SK-N-SH treated with all-trans-retinoic acid at 6 μM for 48 hours (cell line): ENCODE measurements around the gene PIKFYVE.
"Not testable (repeated sequence)": the region's sequence is repeated elsewhere in the genome, so short reads cannot be mapped to it uniquely, and the experiment has no call there.

ENCODE experiments used
- ATAC-seq: fragments of 200-7000 bp; cut with Tn5 transposase; 3 replicates; pipeline ENCODE4 v1.9.1; 2020; ENCODE audit warnings: mild to moderate bottlenecking, moderate library complexity
- ARNTL ChIP-seq: fragments of 450-650 bp; formaldehyde crosslinking; IDR thresholded peaks from 2 replicates; pipeline ENCODE4 v1.5.0; 2020; ENCODE audit warnings: low read depth, mild to moderate bottlenecking, moderate library complexity, borderline replicate concordance
- BACH2 ChIP-seq: fragments of 250-450 bp; sonication (Bioruptor Pico); IDR thresholded peaks from 2 replicates; pipeline ENCODE4 v1.9.0; 2021; ENCODE audit warnings: mild to moderate bottlenecking, borderline replicate concordance
- CSDC2 ChIP-seq: fragments of 250-450 bp; sonication (Bioruptor Pico); IDR thresholded peaks from 2 replicates; pipeline ENCODE4 v1.5.0; 2020; ENCODE audit warnings: mild to moderate bottlenecking, moderate library complexity
- ESRRG ChIP-seq: fragments of 250-450 bp; sonication (Bioruptor Pico); IDR thresholded peaks from 2 replicates; pipeline ENCODE4 v1.6.1; 2021; ENCODE audit warnings: mild to moderate bottlenecking
- GLIS3 ChIP-seq: fragments of 250-450 bp; sonication (Bioruptor Pico); IDR thresholded peaks from 2 replicates; pipeline ENCODE4 v1.5.0; 2020; ENCODE audit warnings: mild to moderate bottlenecking, moderate library complexity
- ISL1 ChIP-seq: fragments of 250-450 bp; sonication (Bioruptor Pico); IDR thresholded peaks from 2 replicates; pipeline ENCODE4 v2.1.2; 2022; ENCODE audit warnings: mild to moderate bottlenecking, moderate library complexity
- PPARA ChIP-seq: fragments of 250-450 bp; sonication (Bioruptor Pico); IDR thresholded peaks from 2 replicates; pipeline ENCODE4 v1.5.0; 2020; ENCODE audit warnings: mild to moderate bottlenecking, borderline replicate concordance
- TCF4 ChIP-seq: fragments of 250-450 bp; sonication (Bioruptor Pico); IDR thresholded peaks from 2 replicates; pipeline ENCODE4 v1.8.0; 2021; ENCODE audit warnings: mild to moderate bottlenecking, moderate library complexity, borderline replicate concordance
- TOX ChIP-seq: fragments of 250-450 bp; sonication (Bioruptor Pico); IDR thresholded peaks from 2 replicates; pipeline ENCODE4 v1.8.0; 2021; ENCODE audit warnings: mild to moderate bottlenecking, moderate library complexity, borderline replicate concordance
- ZC3H10 ChIP-seq: fragments of 250-450 bp; sonication (Bioruptor Pico); IDR thresholded peaks from 2 replicates; pipeline ENCODE4 v1.5.1; 2021; ENCODE audit warnings: mild to moderate bottlenecking, moderate library complexity
- ZFP3 ChIP-seq: fragments of 250-450 bp; sonication (Bioruptor Pico); IDR thresholded peaks from 2 replicates; pipeline ENCODE4 v1.5.0; 2020; ENCODE audit warnings: mild to moderate bottlenecking, moderate library complexity
- ZFP30 ChIP-seq: fragments of 450-650 bp; formaldehyde crosslinking; IDR thresholded peaks from 2 replicates; pipeline ENCODE4 v1.5.0; 2022; ENCODE audit warnings: mild to moderate bottlenecking, moderate library complexity
- ZNF565 ChIP-seq: fragments of 450-650 bp; formaldehyde crosslinking; conservative IDR thresholded peaks from 2 replicates; pipeline ENCODE4 v1.5.0; 2020; ENCODE audit warnings: low read depth, mild to moderate bottlenecking, moderate library complexity
- ZNF8 ChIP-seq: fragments of 450-650 bp; formaldehyde crosslinking; IDR thresholded peaks from 2 replicates; pipeline ENCODE4 v1.5.0; 2020; ENCODE audit warnings: mild to moderate bottlenecking, moderate library complexity
- TF ChIP-seq, protein P1 (sequence below): fragments of 250-450 bp; sonication (Bioruptor Pico); IDR thresholded peaks from 2 replicates; pipeline ENCODE4 v1.5.1; 2020; ENCODE audit warnings: low read depth, mild to moderate bottlenecking, moderate library complexity
- TF ChIP-seq, protein P2 (sequence below): fragments of 250-450 bp; sonication (Bioruptor Pico); IDR thresholded peaks from 2 replicates; pipeline ENCODE4 v1.5.1; 2021; ENCODE audit warnings: mild to moderate bottlenecking, moderate library complexity
- TF ChIP-seq, protein P3 (sequence below): fragments of 250-450 bp; sonication (Bioruptor Pico); IDR thresholded peaks from 2 replicates; pipeline ENCODE4 v1.5.0; 2020; ENCODE audit warnings: mild to moderate bottlenecking, moderate library complexity
- TF ChIP-seq, protein P4 (sequence below): fragments of 250-450 bp; sonication (Bioruptor Pico); IDR thresholded peaks from 2 replicates; pipeline ENCODE4 v1.8.0; 2021; ENCODE audit warnings: low read depth, mild to moderate bottlenecking, moderate library complexity, borderline replicate concordance
- TF ChIP-seq, protein P5 (sequence below): fragments of 250-450 bp; sonication (Bioruptor Pico); IDR thresholded peaks from 2 replicates; pipeline ENCODE4 v1.8.0; 2020; ENCODE audit warnings: mild to moderate bottlenecking, moderate library complexity, borderline replicate concordance

Gene PIKFYVE

DNA sequence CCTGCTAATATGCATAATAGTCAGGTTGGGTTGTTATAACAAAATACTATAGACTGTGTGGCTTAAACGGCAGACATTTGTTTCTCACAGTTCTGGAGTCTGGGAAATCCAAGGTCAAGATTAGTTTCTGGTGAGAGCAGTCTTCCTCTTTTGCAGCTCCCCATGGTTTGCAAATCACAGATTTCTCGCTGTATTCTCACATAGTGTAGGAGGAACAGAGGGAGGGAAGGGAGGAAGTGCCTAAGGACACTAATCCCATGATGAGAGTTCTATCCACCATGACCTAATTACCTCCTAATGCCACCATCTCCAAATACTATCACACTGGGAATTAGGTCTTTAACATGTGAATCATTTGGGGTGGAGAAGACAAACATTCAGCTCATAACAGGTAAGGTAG is 120.5 kb downstream of the PIKFYVE start:
- TF ChIP-seq TOX (no peak), TCF4 (CRISPR knock-in tag) (no peak), ESRRG (CRISPR knock-in tag) (no peak), BACH2 (CRISPR knock-in tag) (no peak), GLIS3 (CRISPR knock-in tag) (no peak), ZNF8 (CRISPR knock-in tag) (no peak), ARNTL (no peak), CSDC2 (no peak), ZFP3 (no peak), ZC3H10 (CRISPR knock-in tag) (no peak), ZFP30 (CRISPR knock-in tag) (no peak), PPARA (CRISPR knock-in tag) (no peak), ISL1 (CRISPR knock-in tag) (no peak)
- TF ChIP-seq, protein P1, sequence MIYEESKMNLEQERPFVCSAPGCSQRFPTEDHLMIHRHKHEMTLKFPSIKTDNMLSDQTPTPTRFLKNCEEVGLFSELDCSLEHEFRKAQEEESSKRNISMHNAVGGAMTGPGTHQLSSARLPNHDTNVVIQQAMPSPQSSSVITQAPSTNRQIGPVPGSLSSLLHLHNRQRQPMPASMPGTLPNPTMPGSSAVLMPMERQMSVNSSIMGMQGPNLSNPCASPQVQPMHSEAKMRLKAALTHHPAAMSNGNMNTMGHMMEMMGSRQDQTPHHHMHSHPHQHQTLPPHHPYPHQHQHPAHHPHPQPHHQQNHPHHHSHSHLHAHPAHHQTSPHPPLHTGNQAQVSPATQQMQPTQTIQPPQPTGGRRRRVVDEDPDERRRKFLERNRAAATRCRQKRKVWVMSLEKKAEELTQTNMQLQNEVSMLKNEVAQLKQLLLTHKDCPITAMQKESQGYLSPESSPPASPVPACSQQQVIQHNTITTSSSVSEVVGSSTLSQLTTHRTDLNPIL (CRISPR knock-in tag): no peak
- TF ChIP-seq, protein P2, sequence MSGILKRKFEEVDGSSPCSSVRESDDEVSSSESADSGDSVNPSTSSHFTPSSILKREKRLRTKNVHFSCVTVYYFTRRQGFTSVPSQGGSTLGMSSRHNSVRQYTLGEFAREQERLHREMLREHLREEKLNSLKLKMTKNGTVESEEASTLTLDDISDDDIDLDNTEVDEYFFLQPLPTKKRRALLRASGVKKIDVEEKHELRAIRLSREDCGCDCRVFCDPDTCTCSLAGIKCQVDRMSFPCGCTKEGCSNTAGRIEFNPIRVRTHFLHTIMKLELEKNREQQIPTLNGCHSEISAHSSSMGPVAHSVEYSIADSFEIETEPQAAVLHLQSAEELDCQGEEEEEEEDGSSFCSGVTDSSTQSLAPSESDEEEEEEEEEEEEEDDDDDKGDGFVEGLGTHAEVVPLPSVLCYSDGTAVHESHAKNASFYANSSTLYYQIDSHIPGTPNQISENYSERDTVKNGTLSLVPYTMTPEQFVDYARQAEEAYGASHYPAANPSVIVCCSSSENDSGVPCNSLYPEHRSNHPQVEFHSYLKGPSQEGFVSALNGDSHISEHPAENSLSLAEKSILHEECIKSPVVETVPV (CRISPR knock-in tag): no peak
- TF ChIP-seq, protein P3, sequence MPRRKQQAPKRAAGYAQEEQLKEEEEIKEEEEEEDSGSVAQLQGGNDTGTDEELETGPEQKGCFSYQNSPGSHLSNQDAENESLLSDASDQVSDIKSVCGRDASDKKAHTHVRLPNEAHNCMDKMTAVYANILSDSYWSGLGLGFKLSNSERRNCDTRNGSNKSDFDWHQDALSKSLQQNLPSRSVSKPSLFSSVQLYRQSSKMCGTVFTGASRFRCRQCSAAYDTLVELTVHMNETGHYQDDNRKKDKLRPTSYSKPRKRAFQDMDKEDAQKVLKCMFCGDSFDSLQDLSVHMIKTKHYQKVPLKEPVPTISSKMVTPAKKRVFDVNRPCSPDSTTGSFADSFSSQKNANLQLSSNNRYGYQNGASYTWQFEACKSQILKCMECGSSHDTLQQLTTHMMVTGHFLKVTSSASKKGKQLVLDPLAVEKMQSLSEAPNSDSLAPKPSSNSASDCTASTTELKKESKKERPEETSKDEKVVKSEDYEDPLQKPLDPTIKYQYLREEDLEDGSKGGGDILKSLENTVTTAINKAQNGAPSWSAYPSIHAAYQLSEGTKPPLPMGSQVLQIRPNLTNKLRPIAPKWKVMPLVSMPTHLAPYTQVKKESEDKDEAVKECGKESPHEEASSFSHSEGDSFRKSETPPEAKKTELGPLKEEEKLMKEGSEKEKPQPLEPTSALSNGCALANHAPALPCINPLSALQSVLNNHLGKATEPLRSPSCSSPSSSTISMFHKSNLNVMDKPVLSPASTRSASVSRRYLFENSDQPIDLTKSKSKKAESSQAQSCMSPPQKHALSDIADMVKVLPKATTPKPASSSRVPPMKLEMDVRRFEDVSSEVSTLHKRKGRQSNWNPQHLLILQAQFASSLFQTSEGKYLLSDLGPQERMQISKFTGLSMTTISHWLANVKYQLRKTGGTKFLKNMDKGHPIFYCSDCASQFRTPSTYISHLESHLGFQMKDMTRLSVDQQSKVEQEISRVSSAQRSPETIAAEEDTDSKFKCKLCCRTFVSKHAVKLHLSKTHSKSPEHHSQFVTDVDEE: no peak
- TF ChIP-seq, protein P4, sequence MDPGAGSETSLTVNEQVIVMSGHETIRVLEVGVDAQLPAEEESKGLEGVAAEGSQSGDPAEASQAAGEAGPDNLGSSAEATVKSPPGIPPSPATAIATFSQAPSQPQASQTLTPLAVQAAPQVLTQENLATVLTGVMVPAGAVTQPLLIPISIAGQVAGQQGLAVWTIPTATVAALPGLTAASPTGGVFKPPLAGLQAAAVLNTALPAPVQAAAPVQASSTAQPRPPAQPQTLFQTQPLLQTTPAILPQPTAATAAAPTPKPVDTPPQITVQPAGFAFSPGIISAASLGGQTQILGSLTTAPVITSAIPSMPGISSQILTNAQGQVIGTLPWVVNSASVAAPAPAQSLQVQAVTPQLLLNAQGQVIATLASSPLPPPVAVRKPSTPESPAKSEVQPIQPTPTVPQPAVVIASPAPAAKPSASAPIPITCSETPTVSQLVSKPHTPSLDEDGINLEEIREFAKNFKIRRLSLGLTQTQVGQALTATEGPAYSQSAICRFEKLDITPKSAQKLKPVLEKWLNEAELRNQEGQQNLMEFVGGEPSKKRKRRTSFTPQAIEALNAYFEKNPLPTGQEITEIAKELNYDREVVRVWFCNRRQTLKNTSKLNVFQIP (CRISPR knock-in tag): no peak
- no peak for ATAC-seq

DNA sequence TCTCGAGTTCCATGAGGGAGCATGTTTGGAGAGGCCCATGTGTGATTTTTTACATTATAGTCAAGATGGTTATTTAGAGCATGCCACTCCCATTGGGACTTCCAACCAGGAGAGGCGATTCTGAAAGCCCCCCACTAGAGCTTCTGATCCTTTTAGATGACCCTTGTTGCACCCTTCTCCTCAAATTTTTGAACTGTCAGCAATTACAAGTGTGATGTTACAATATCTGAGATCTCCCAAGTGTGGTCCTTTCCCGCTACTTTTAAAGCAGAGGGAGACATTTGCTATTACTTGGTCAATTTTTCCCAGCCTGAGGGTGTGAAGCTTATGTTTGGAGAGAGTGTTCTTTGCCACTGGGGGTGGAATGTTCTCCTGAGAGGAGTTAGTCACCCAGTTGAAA is 123.9 kb downstream of the PIKFYVE start:
- TF ChIP-seq TOX (no peak), BACH2 (CRISPR knock-in tag) (no peak), ISL1 (CRISPR knock-in tag) (no peak)
- TF ChIP-seq, protein P5, sequence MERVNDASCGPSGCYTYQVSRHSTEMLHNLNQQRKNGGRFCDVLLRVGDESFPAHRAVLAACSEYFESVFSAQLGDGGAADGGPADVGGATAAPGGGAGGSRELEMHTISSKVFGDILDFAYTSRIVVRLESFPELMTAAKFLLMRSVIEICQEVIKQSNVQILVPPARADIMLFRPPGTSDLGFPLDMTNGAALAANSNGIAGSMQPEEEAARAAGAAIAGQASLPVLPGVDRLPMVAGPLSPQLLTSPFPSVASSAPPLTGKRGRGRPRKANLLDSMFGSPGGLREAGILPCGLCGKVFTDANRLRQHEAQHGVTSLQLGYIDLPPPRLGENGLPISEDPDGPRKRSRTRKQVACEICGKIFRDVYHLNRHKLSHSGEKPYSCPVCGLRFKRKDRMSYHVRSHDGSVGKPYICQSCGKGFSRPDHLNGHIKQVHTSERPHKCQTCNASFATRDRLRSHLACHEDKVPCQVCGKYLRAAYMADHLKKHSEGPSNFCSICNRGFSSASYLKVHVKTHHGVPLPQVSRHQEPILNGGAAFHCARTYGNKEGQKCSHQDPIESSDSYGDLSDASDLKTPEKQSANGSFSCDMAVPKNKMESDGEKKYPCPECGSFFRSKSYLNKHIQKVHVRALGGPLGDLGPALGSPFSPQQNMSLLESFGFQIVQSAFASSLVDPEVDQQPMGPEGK (CRISPR knock-in tag): no peak
- no peak for ATAC-seq

DNA sequence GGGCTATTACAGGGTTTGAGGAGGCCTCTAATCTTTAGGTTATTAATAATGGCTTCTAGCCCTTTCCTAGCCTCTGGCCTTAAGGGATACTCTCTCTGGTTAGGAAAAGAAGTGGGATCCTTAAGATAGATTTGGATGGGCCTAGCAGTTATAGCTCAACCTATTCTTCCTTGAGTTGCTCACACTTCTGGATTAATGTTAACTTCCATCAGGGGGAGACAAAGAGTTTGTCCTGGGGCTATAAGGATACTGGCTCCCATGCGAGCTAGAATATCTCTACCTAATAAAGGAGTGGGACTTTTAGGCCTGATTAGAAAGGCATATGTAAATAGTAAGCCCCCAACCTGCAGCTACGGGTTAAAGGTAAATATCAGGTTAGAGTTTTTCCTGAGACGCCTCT is 126.2 kb downstream of the PIKFYVE start:
- no peak for ATAC-seq
- TF ChIP-seq ISL1 (CRISPR knock-in tag) (no peak), ZNF565 (CRISPR knock-in tag) (no peak)
- TF ChIP-seq, protein P3: no peak

DNA sequence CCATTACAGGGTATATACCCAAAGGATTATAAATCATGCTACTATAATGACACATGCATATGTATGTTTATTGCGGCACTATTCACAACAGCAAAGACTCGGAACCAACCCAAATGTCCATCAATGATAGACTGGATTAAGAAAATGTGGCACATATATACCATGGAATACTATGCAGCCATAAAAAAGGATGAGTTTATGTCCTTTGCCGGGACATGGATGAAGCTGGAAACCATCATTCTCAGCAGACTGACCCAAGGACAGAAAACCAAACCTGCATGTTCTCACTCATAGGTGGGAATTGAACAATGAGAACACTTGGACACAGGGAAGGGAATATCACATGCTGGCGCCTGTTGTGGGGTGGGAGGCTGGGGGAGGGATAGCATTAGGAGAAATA is 130.7 kb downstream of the PIKFYVE start:
- not testable (repeated sequence) for ATAC-seq
